ENCODE data around the gene TMEM250.

Gene TMEM250

DNA sequence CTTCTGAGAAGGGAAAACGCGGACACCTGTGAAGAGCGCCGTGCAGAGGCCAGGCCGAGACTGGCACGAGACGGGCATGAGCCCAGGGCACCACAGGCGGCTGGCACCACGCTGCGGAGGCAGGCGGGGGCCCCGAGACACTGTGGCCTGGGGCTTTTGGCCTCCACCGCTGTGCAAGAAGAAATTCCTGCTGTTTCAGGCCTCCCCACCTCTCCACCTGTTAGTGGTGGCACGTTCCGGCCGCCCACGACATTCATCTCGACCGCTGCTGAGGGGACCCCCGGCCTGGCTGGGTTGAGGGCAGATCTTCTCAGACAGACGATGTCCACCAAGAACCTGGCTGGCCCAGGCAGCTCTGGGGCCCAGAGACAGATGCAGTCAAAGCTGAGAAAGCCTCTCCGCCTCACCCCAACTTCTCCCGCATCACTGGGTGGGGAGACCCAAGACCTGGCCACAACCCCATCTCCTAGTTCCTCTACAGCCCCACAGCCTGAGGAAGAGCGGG lies 35.1 kb downstream of the TMEM250 start:
- DNase-seq (ENCODE audit: low read depth, low spot score), result no peak

GRCh38 chr9:136082496-136083361 lies 35.9 kb downstream of the TMEM250 start:
- DNase-seq (ENCODE audit: low read depth, low spot score), result no peak

DNA sequence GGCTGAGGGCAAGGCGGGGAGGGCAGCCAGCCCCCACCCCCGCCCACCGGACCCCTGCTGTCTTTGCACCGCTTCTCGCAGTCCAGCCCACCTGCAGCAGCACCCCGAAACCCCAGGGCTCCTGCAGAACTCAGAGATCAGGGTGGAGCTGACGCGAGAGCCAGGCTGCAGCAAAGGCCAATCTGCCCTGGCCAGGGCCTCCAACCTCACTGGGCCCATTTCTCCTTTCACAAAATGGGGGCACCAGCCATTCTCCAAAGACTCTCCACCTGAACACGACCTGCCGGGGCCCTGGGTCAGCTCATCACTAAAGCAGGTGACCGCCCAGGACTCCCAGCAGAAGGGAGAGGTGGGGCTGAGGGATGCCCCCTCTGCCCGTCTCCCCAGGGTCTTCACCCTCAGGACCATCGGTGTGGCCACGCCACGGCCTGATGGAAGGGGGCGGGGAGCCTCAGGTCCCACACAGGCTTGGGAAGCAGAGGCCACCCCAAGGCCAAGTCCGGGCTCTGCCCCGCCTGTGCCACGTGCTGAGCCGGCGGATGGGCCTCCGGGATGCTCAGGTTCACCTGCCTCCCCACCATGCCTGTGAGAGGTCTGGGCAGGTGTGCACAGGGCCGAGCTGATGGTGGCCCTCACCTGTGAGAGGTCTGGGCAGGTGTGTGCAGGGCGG lies 36.7 kb downstream of the TMEM250 start:
- no peak for DNase-seq (ENCODE audit: low read depth, low spot score)

- no peak for DNase-seq (ENCODE audit: low read depth, low spot score)
Observed at GRCh38 chr9:136081113-136081825, 37.4 kb downstream of the TMEM250 start.

GRCh38 chr9:136080716-136081112 lies 38.0 kb downstream of the TMEM250 start:
- no peak for DNase-seq (ENCODE audit: low read depth, low spot score)

- no peak for DNase-seq (ENCODE audit: low read depth, low spot score)
Observed at GRCh38 chr9:136079916-136080246, 38.8 kb downstream of the TMEM250 start.

- DNase-seq (ENCODE audit: low read depth, low spot score), result no peak
Observed at GRCh38 chr9:136079211-136079915, 39.3 kb downstream of the TMEM250 start.

- DNase-seq (ENCODE audit: low read depth, low spot score), result no peak
Observed at GRCh38 chr9:136078498-136079011, 40.1 kb downstream of the TMEM250 start.

DNA sequence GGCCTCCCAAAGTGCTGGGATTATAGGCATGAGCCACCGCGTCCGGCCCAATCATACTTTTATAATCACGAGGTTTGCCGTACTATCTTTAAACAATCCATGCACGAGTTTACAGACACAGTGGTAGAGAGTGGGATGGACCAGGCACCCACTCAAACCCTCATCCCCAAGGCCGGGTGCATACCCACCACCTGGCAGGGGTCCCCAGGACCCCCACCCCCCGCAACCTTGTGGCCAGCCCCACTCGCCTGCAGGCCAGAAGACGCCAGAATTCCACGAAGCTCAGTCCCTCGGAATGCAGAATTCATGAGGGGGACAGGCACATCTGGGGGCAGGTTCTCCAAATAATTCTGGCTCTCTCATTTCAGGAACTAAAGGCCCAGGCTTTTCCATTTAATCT lies 40.7 kb downstream of the TMEM250 start:
- no peak for DNase-seq (ENCODE audit: low read depth, low spot score)

DNA sequence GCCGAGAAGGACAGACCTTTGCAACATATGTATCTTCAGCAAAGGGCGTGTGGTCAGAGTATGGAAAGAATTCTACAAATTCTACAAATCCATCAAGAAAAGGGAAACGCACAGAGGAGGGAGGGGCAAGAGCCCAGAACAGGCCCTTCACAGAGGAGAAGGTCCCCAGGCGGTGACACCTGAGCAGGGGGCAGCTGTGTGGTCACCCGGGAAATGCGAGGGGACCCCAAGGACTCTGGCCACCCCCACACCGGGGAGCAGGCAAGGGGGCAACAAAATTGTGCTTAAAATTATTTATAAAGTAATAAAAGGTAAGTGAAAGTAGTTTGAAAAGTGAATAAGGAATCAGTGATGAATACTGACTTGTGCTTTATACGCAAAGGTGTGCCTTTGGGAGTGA lies 41.2 kb downstream of the TMEM250 start:
- no peak for DNase-seq (ENCODE audit: low read depth, low spot score)

- no peak for DNase-seq (ENCODE audit: low read depth, low spot score)
Observed at GRCh38 chr9:136075881-136076678, 42.6 kb downstream of the TMEM250 start.

DNA sequence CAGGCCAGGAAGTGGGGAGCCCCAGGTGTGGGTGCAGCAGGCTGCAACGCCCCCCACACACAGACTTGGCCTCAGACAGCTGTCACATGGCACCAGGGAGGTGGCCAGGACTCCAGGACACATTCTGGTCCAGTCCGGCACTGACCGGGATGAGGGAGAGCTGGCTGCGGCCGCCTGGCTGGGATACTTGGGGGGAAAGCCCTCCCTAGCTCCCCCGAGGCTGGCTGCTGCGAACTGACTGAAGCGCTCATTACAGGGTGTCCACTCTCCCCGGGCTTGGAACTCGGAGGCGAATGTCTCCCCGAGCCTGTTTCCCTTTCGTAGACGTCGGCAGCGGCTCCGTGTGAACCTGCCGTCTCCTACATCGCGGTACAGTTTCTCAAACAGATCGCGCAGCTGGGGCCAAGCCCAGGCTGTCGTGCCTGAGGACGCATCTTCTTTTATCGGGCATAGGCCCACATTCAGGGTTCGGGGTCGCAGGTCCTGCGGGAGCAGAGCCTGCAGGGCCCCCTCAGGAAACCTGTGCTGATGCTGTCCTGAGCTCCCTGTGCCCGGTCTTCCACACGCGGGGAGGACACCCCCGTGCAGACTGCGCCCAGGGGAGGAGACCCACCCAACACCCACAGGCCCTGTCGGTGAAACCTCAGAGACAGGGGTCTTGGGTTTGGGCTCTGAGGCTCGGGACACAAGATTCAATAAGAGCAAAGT lies 43.4 kb downstream of the TMEM250 start:
- DNase-seq (ENCODE audit: low read depth, low spot score), result no peak

DNA sequence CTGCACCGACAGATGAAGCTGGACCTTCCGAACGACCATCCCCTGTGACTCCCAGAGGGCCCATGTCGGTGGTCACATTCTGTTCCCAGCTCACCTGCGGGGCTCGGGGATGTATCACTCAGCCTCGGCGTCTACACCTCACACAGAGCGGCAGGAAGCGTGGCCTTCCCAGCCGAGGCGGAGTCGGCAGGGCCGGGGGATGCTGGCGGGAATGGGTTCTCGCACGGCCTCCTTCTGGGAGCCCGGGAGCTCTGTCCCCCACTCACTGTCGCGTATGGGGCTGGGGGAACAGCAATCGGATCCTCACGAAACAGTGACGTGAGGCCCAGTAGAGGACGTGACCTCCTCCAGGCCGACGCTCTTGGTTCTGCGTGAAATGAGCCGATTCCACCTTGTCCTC lies 44.0 kb downstream of the TMEM250 start:
- DNase-seq (ENCODE audit: low read depth, low spot score), result no peak

Data from astrocyte of the hippocampus (primary cell).